Measurements from ENCODE around the gene ATXN2L. TPM values are rescaled to one million over a fixed set of nuclear protein-coding genes. Genes with fewer than 3 reads are reported as not detected.

ATXN2L gene
- total RNA-seq, 2 experiments from 2014 or later = 109 to 451 TPM

Small RNA genes lying within 50 kb of the gene (microRNA-seq; reads per million reads assigned to microRNA genes)
- gene MIR4721 (ENCODE audit: borderline replicate concordance) = 3.0 reads per million

Small RNA genes lying within 50 kb of the gene (small RNA-seq; reads per million reads assigned to genes)
- gene RF00416 = not detected

Other genes starting within 250 kb of the ATXN2L start
- gene SULT1A2, start 225.9 kb upstream of the ATXN2L start, total RNA-seq (2014; rRNA removed; shearing (Covaris generic)) = 2.1 and 5.8 TPM in 2 replicates
- gene SULT1A2, start 225.9 kb upstream of the ATXN2L start, total RNA-seq (2022) = 3.0 and 3.7 TPM in 2 replicates
- gene SULT1A1, start 213.0 kb upstream of the ATXN2L start, total RNA-seq (2014; rRNA removed; shearing (Covaris generic)) = 36.1 and 41.0 TPM in 2 replicates
- gene SULT1A1, start 213.0 kb upstream of the ATXN2L start, total RNA-seq (2022) = 59.4 and 61.2 TPM in 2 replicates
- 0.50 TPM in 1 of 2 replicates, not detected in the other for gene NPIPB8, start 184.9 kb upstream of the ATXN2L start, total RNA-seq (2014; rRNA removed; shearing (Covaris generic))
- gene NPIPB8, start 184.9 kb upstream of the ATXN2L start, total RNA-seq (2022) = 1.6 and 2.7 TPM in 2 replicates
- 259 and 284 TPM in 2 replicates for gene EIF3C, start 111.5 kb upstream of the ATXN2L start, total RNA-seq (2014; rRNA removed; shearing (Covaris generic))
- 727 and 840 TPM in 2 replicates for gene EIF3C, start 111.5 kb upstream of the ATXN2L start, total RNA-seq (2022)
- gene NPIPB9, start 71.2 kb upstream of the ATXN2L start, total RNA-seq (2014; rRNA removed; shearing (Covaris generic)) = 2.9 and 3.6 TPM in 2 replicates
- gene NPIPB9, start 71.2 kb upstream of the ATXN2L start, total RNA-seq (2022) = 7.1 and 10.7 TPM in 2 replicates
- gene TUFM, start 23.3 kb downstream of the ATXN2L start, total RNA-seq (2014; rRNA removed; shearing (Covaris generic)) = 160 and 184 TPM in 2 replicates
- 176 and 211 TPM in 2 replicates for gene TUFM, start 23.3 kb downstream of the ATXN2L start, total RNA-seq (2022)
- 29.8 and 59.8 TPM in 2 replicates for gene SH2B1, start 40.8 kb downstream of the ATXN2L start, total RNA-seq (2014; rRNA removed; shearing (Covaris generic))
- gene SH2B1, start 40.8 kb downstream of the ATXN2L start, total RNA-seq (2022) = 76.5 and 92.9 TPM in 2 replicates
- 1.0 and 5.0 TPM in 2 replicates for gene ATP2A1, start 55.5 kb downstream of the ATXN2L start, total RNA-seq (2014; rRNA removed; shearing (Covaris generic))
- 4.4 and 5.0 TPM in 2 replicates for gene ATP2A1, start 55.5 kb downstream of the ATXN2L start, total RNA-seq (2022)
- gene RABEP2, start 102.2 kb downstream of the ATXN2L start, total RNA-seq (2014; rRNA removed; shearing (Covaris generic)) = 84.8 and 118 TPM in 2 replicates
- gene RABEP2, start 102.2 kb downstream of the ATXN2L start, total RNA-seq (2022) = 84.2 and 87.2 TPM in 2 replicates
- gene CD19, start 109.0 kb downstream of the ATXN2L start, total RNA-seq (2014; rRNA removed; shearing (Covaris generic)) = 139 and 141 TPM in 2 replicates
- gene CD19, start 109.0 kb downstream of the ATXN2L start, total RNA-seq (2022) = 131 and 134 TPM in 2 replicates
- gene NFATC2IP, start 127.9 kb downstream of the ATXN2L start, total RNA-seq (2014; rRNA removed; shearing (Covaris generic)) = 68.8 and 73.0 TPM in 2 replicates
- gene NFATC2IP, start 127.9 kb downstream of the ATXN2L start, total RNA-seq (2022) = 104 and 114 TPM in 2 replicates
- gene SPNS1, start 151.8 kb downstream of the ATXN2L start, total RNA-seq (2014; rRNA removed; shearing (Covaris generic)) = 12.4 and 20.1 TPM in 2 replicates
- gene SPNS1, start 151.8 kb downstream of the ATXN2L start, total RNA-seq (2022) = 20.4 and 21.5 TPM in 2 replicates
- 17.5 and 17.7 TPM in 2 replicates for gene LAT, start 162.1 kb downstream of the ATXN2L start, total RNA-seq (2014; rRNA removed; shearing (Covaris generic))
- 19.8 and 20.0 TPM in 2 replicates for gene LAT, start 162.1 kb downstream of the ATXN2L start, total RNA-seq (2022)